HG02642 (cell line): ENCODE measurements around the gene P4HB.

ENCODE experiments used
- ATAC-seq: cut with Tn5 transposase; IDR thresholded peaks from one replicate; pipeline ENCODE4 v1.9.1; 2021; ENCODE audit warnings: mild to moderate bottlenecking; ENCODE audit not compliant: unreplicated experiment, poor library complexity

P4HB gene

GRCh38 chr17:81833921-81834830 is 26.2 kb downstream of the P4HB start:
- ATAC-seq, result no peak

- ATAC-seq, result peak; percentile 77
Observed at GRCh38 chr17:81833160-81833920, 27.0 kb downstream of the P4HB start, which contains the start of gene MCRIP1. Gene MCRIP1 (minus strand): TSS chr17:81833291. CDS start chr17:81824506, 8,785 bp downstream.

- ATAC-seq, result peak; percentile 74
Observed at GRCh38 chr17:81832608-81833159, 27.7 kb downstream of the P4HB start.

GRCh38 chr17:81831957-81832607 is 28.3 kb downstream of the P4HB start:
- ATAC-seq, result no peak

- no peak for ATAC-seq
Observed at GRCh38 chr17:81831563-81831956, 28.8 kb downstream of the P4HB start.

- no peak for ATAC-seq
Observed at GRCh38 chr17:81829858-81830257, 30.5 kb downstream of the P4HB start.

GRCh38 chr17:81828656-81829055 is 31.7 kb downstream of the P4HB start:
- ATAC-seq, result no peak

- ATAC-seq, result no peak
Observed at GRCh38 chr17:81825841-81826466, 34.4 kb downstream of the P4HB start.

GRCh38 chr17:81824595-81824994 is 35.7 kb downstream of the P4HB start:
- ATAC-seq, result no peak

- no peak for ATAC-seq
Observed at GRCh38 chr17:81823820-81824550, 36.4 kb downstream of the P4HB start.

GRCh38 chr17:81822996-81823819 is 37.1 kb downstream of the P4HB start:
- ATAC-seq, result no peak

GRCh38 chr17:81822312-81822637 is 38.1 kb downstream of the P4HB start:
- no peak for ATAC-seq

GRCh38 chr17:81821603-81822311 is 38.6 kb downstream of the P4HB start:
- ATAC-seq, result no peak

GRCh38 chr17:81821147-81821546 is 39.2 kb downstream of the P4HB start:
- ATAC-seq, result no peak

GRCh38 chr17:81819708-81820107 is 40.6 kb downstream of the P4HB start:
- no peak for ATAC-seq

- no peak for ATAC-seq
Observed at GRCh38 chr17:81817758-81818147, 42.6 kb downstream of the P4HB start.

GRCh38 chr17:81815646-81815986 is 44.7 kb downstream of the P4HB start:
- no peak for ATAC-seq
